Right kidney (tissue), 1 donor: ENCODE results near the gene PREP.
"Not testable (repeated sequence)": the region's sequence is repeated elsewhere in the genome, so short reads cannot be mapped to it uniquely, and the experiment has no call there.

Experiments
- DNase-seq: peaks from one replicate; pipeline ENCODE4 v3.0.0-alpha.2; 2016

The PREP gene

DNA sequence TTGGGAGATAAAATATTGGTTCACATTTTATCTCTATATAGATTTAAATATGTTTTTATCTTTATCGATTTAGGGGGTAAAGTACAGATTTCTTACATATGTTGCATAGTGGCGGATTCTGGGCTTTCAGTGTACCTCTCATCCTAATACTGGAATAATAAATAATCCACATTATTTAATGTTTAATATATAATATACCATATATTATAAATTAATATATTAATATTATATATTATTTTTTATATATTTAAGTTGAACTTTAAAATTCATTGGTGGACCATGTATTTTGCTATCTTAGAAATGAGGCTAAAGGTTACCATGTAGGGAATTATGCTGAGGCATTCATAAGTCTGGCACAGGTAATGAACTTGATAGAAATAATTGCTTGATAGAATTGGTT, 133.5 kb downstream of the PREP start:
- no peak for DNase-seq

- no peak for DNase-seq
These were observed 138.9 kb downstream of the PREP start for GRCh38 chr6:105263685-105264610.

DNA sequence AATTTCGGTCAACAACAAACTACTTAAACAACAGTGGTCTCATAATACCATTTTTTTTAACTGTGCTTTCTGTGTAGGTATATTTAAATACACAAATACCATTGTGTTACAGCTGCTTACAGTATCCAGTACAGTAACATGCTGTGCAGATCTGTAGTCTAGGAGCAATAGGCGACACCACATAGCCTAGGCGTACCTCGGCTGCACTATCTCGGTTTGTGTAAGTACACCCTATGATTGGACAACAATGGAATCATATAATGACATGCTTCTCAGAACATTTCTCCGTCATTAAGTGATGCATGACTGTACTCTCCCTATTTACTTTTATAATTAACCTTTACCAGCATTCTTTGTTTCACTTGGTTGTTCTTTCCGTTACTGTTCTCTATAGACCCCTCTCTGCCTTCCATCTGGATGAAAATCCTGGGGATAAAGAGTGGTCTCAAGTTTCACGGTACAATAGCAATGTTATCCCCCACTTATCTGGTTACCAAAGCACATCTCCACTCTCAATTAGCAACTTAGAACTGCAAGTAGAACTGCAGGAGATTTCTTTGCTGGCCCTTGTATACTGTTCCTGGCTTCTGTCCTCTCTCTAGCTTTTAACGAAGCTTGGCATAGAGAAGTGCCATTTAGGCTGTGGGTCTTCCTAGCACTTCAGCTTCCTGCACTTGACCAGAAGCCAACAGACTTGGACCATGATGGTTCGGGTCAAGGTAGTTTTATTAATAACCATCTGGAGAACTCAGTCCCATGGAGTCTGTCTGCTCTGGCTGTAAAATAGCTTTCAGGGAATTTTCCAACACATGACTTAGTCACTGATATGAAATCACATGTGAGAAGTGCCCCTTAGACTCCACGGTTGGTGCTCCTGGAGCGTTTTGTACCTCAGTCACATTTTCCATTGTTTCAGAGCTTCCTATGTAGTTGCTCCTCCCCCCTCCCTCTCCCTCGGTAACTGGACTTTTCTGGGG, 142.7 kb downstream of the PREP start:
- no peak for DNase-seq

DNA sequence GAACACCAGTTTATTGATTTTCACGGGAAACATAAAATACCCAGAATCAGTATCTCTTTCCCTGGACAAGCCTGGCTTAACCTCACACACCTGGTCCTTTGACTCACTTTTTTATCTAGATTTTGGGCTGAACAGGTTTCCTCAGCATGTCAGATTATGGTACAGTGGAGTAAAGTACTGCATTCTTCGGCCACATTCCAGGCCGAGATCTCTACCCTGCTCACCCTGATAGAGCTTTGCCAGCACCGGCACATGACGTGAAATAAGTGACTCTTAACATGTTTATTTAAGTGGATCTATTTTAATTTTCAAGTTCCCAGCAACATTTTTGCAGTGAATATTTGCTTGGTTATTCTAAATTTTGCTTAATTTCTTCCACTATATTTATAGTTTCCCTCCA, 144.1 kb downstream of the PREP start:
- no peak for DNase-seq

GRCh38 chr6:105257340-105257739, 145.5 kb downstream of the PREP start:
- no peak for DNase-seq

GRCh38 chr6:105256619-105257018, 146.3 kb downstream of the PREP start:
- no peak for DNase-seq

GRCh38 chr6:105253787-105254186, 149.1 kb downstream of the PREP start:
- no peak for DNase-seq

DNA sequence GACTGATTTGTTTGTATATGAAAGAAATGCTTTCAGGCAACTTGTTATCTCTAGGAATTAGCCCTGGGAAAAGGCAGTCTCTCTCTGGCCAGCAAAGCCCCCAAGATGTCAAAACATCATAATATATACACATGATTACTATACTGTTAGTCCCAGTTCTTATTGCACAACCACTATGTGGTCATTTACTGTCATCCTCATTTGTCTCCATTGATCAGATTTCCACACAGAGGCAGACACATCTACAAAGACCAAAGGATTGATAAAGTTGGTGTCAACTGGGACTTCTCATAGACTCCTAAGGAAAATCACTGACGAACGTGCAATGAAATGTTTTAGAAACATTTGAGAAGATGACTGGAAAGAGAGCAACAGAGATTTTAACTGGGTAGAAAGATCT, 151.2 kb downstream of the PREP start:
- no peak for DNase-seq

DNA sequence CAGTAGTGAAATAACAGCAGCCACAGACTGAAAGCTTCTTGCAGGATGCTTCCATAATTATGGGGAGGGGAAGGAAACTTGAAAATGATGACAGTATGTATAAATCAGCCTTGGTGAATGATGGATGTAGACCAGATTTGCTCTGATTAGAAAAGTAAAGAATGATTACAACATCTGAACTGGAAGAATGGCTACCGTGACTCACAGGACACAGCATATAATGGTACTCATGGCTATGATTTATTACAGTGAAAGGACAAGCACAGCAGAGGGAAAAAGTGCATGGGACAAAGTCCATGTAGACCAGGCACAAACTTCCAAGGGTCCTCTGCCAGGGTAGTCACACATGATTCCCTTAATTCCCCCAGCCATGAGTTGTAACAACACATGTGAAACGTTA, 152.3 kb downstream of the PREP start:
- DNase-seq, result no peak

GRCh38 chr6:105243487-105243886, 159.4 kb downstream of the PREP start:
- no peak for DNase-seq

GRCh38 chr6:105235155-105235554, 167.7 kb downstream of the PREP start:
- DNase-seq, result no peak

DNA sequence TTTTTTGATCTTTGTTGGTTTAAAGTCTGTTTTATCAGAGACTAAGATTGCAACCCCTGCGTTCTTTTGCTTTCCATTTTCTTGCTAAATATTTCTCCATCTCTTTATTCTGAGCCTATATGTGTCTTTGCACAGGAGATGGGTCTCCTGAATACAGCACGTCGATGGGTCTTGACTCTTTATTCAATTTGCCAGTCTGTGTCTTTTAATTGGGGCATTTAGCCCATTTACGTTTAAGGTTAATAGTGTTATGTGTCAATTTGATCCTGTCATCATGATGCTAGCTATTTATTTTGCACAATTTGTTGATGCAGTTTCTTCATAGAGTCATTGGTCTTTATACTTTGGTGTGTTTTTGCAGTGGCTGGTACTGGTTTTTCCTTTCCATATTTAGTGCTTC, 171.1 kb downstream of the PREP start:
- not testable (repeated sequence) for DNase-seq
